Astrocyte (in vitro differentiated cells and primary cell): ENCODE measurements around the gene MRPL16. TPM values are rescaled to one million over a fixed set of nuclear protein-coding genes. Genes with fewer than 3 reads are reported as not detected.

Experiments used
- DNase-seq: peaks from one replicate; pipeline ENCODE4 v3.0.0-alpha.2; 2010; ENCODE audit warnings: low read depth
- FAIRE-seq: peaks from 2 replicates; lab custom pipeline; 2011; peaks lifted over from hg19 to GRCh38; lab: Jason Lieb, UNC
- H2AFZ ChIP-seq: 2 replicates; pipeline ENCODE4 v1.6.0; 2012; ENCODE audit warnings: low read depth, low read length, inconsistent platforms
- H3K27ac ChIP-seq: 2 replicates; pipeline ENCODE4 v1.5.1; 2011; ENCODE audit warnings: low read depth, low read length, inconsistent platforms
- H3K27me3 ChIP-seq: 2 replicates; pipeline ENCODE4 v1.6.0; 2011; ENCODE audit warnings: low read length, inconsistent platforms; ENCODE audit not compliant: insufficient read depth
- H3K36me3 ChIP-seq: 2 replicates; pipeline ENCODE4 v1.5.1; 2011; ENCODE audit warnings: low read length, inconsistent platforms; ENCODE audit not compliant: insufficient read depth
- H3K4me1 ChIP-seq: 2 replicates; pipeline ENCODE4 v1.5.1; 2011; ENCODE audit warnings: low read length, inconsistent platforms; ENCODE audit not compliant: insufficient read depth
- H3K4me2 ChIP-seq: 2 replicates; pipeline ENCODE4 v1.6.0; 2012; ENCODE audit warnings: low read length, inconsistent platforms
- H3K4me3 ChIP-seq: 2 replicates; pipeline ENCODE4 v1.5.1; 2011; ENCODE audit warnings: low read depth, mild to moderate bottlenecking, low read length, inconsistent platforms; ENCODE audit not compliant: insufficient read depth
- H3K79me2 ChIP-seq: 2 replicates; pipeline ENCODE4 v1.6.0; 2012; ENCODE audit warnings: mild to moderate bottlenecking, low read length, inconsistent platforms; ENCODE audit not compliant: insufficient read depth
- H3K9ac ChIP-seq: 2 replicates; pipeline ENCODE4 v1.6.0; 2012; ENCODE audit warnings: mild to moderate bottlenecking, low read length, inconsistent platforms
- H3K9me3 ChIP-seq: 2 replicates; pipeline ENCODE4 v1.5.1; 2012; ENCODE audit warnings: low read depth, mild to moderate bottlenecking, low read length, inconsistent platforms; ENCODE audit not compliant: insufficient read depth
- H4K20me1 ChIP-seq: 2 replicates; pipeline ENCODE4 v1.6.0; 2012; ENCODE audit warnings: low read length, inconsistent platforms; ENCODE audit not compliant: insufficient read depth
- H3K27ac Mint-ChIP-seq: one replicate; pipeline ENCODE4 v1.8.0; 2021; ENCODE audit warnings: mild to moderate bottlenecking, mixed read lengths; ENCODE audit not compliant: unreplicated experiment
- H3K27me3 Mint-ChIP-seq: one replicate; pipeline ENCODE4 v1.8.0; 2021; ENCODE audit warnings: low read depth, mixed read lengths; ENCODE audit not compliant: unreplicated experiment
- H3K36me3 Mint-ChIP-seq: one replicate; pipeline ENCODE4 v1.8.0; 2021; ENCODE audit warnings: low read depth, mixed read lengths; ENCODE audit not compliant: unreplicated experiment
- H3K4me1 Mint-ChIP-seq: one replicate; pipeline ENCODE4 v1.8.0; 2021; ENCODE audit warnings: low read depth, mixed read lengths; ENCODE audit not compliant: unreplicated experiment
- H3K4me3 Mint-ChIP-seq: one replicate; pipeline ENCODE4 v1.8.0; 2021; ENCODE audit warnings: mild to moderate bottlenecking, moderate library complexity, mixed read lengths; ENCODE audit not compliant: unreplicated experiment
- H3K9me3 Mint-ChIP-seq: one replicate; pipeline ENCODE4 v1.8.0; 2021; ENCODE audit warnings: mild to moderate bottlenecking, mixed read lengths; ENCODE audit not compliant: unreplicated experiment
- EZH2 ChIP-seq: IDR thresholded peaks from 2 replicates; pipeline ENCODE4 v1.6.1; 2012; ENCODE audit warnings: mild to moderate bottlenecking, low read length, inconsistent platforms; ENCODE audit not compliant: insufficient read depth
- total RNA-seq: library from RNA; stranded (reverse); gene quantifications from 2 replicates; pipeline ENCODE4 v1.2.1, GENCODE V29; 2021
- TF ChIP-seq, protein P1 (sequence below): IDR thresholded peaks from 2 replicates; pipeline ENCODE4 v1.5.1; 2011; ENCODE audit warnings: low read depth, mild to moderate bottlenecking, inconsistent platforms, low read length, moderate library complexity; ENCODE audit not compliant: insufficient read depth

The MRPL16 gene
- total RNA-seq, 1 donor from 2014 or later: 29.7 TPM

DNA sequence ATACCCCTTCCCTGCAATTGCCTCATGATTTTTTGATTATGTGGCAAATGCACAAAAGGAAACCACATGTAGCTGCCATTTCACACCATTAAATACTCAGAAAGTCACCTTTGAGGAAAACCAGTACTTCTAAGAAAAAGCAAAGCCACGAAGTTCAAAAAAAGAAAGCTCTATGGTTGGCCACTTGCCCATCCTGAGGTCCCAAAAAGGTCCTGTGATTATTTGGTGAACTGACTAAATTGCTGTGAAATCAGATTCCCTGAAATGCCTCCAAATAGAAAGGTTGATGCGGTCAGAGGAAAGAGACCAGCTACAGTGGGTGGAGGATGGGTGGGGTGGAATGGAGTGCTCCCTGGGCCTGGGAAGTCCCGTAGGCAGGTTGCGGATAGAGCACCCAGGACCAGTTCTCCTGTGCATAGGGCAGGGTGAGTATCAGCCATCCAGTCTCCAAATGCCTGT is 26.9 kb downstream of the MRPL16 start:
- H3K27me3 ChIP-seq: no peaks in the 10 kb centered on the region
- DNase-seq (no peak), FAIRE-seq (no peak)
- H3K36me3 ChIP-seq: no peaks in the 10 kb centered on the region
- H3K36me3 Mint-ChIP-seq: peaks cover 18% of the 10 kb centered on the region
- no peak overlapping the region for H2AFZ ChIP-seq
- H3K4me2 ChIP-seq: no peak overlapping the region
- H3K9me3 ChIP-seq: no peaks in the 10 kb centered on the region
- H3K27ac ChIP-seq: no peak overlapping the region
- no peaks in the 10 kb centered on the region for H3K27me3 Mint-ChIP-seq
- no peak overlapping the region for H3K4me3 Mint-ChIP-seq
- H3K4me1 Mint-ChIP-seq: peaks cover 30% of the 10 kb centered on the region
- H3K27ac Mint-ChIP-seq: no peak overlapping the region
- H3K79me2 ChIP-seq: no peaks in the 10 kb centered on the region
- no peak overlapping the region for H3K9ac ChIP-seq
- TF ChIP-seq, protein P1, sequence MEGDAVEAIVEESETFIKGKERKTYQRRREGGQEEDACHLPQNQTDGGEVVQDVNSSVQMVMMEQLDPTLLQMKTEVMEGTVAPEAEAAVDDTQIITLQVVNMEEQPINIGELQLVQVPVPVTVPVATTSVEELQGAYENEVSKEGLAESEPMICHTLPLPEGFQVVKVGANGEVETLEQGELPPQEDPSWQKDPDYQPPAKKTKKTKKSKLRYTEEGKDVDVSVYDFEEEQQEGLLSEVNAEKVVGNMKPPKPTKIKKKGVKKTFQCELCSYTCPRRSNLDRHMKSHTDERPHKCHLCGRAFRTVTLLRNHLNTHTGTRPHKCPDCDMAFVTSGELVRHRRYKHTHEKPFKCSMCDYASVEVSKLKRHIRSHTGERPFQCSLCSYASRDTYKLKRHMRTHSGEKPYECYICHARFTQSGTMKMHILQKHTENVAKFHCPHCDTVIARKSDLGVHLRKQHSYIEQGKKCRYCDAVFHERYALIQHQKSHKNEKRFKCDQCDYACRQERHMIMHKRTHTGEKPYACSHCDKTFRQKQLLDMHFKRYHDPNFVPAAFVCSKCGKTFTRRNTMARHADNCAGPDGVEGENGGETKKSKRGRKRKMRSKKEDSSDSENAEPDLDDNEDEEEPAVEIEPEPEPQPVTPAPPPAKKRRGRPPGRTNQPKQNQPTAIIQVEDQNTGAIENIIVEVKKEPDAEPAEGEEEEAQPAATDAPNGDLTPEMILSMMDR: no peak
- TF ChIP-seq EZH2: no peak
- H3K9me3 Mint-ChIP-seq: peaks cover 3% of the 10 kb centered on the region
- no peak overlapping the region for H3K4me3 ChIP-seq
- no peaks in the 10 kb centered on the region for H4K20me1 ChIP-seq
- peaks cover 22% of the 10 kb centered on the region for H3K4me1 ChIP-seq

DNA sequence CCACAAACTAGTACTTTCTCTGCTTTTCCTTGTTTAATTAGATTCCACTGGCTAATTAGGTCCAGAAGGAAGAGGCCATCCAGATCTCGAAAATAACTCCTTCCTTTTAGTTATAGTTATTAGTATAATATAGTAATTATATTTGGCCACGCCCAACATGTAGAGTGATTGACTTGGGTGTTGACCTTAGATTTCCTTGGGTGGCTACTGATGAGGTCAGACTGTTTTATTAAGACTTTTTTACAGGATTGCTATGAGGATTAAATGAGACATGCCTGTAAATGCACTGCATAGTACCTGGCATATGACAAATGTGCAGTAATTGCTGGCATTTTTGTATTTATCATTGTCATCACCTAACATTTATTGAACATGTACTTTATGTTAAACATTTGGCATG is 28.5 kb downstream of the MRPL16 start:
- Histone ChIP-seq H3K4me3 (no peak overlapping the region), H3K79me2 (no peaks in the 10 kb centered on the region), H3K4me2 (no peak overlapping the region), H3K4me1 (peaks cover 11% of the 10 kb centered on the region), H3K9ac (no peak overlapping the region), H3K9me3 (no peaks in the 10 kb centered on the region), H3K27ac (no peak overlapping the region), H4K20me1 (peaks cover 7% of the 10 kb centered on the region), H3K27me3 (no peaks in the 10 kb centered on the region), H3K36me3 (no peaks in the 10 kb centered on the region), H2AFZ (no peak overlapping the region)
- Mint-ChIP-seq H3K27me3 (no peaks in the 10 kb centered on the region), H3K4me3 (no peak overlapping the region), H3K9me3 (peaks cover 3% of the 10 kb centered on the region), H3K36me3 (peaks cover 17% of the 10 kb centered on the region), H3K27ac (no peak overlapping the region), H3K4me1 (peaks cover 29% of the 10 kb centered on the region)
- TF ChIP-seq, protein P1: no peak
- TF ChIP-seq EZH2: no peak
- FAIRE-seq: no peak
- no peak for DNase-seq

DNA sequence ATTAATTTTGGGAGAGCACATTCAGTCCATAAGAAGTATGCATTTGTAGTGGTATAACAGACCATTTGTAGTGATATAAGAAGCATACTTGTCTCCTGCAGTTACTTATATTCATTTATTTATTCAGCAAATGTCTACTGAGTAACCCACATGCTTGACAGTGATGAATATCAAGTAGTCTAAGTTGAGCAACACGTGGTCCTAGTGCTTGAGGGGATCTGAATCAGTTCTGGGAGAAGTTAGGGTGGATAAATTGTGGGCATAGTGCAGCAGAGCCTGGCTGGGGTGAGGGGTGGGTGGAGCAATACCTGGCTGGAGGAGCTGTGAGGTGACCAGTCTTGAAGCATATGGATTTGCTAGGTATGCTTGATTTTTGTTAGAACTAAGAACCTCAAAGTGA is 31.1 kb downstream of the MRPL16 start:
- Histone ChIP-seq H2AFZ (no peak overlapping the region), H3K79me2 (no peaks in the 10 kb centered on the region), H4K20me1 (peaks cover 7% of the 10 kb centered on the region), H3K27ac (no peak overlapping the region), H3K4me3 (no peak overlapping the region), H3K4me2 (no peak overlapping the region), H3K9me3 (no peaks in the 10 kb centered on the region), H3K9ac (no peak overlapping the region), H3K4me1 (peaks cover 15% of the 10 kb centered on the region), H3K36me3 (peaks cover 2% of the 10 kb centered on the region), H3K27me3 (no peaks in the 10 kb centered on the region)
- DNase-seq (no peak), FAIRE-seq (no peak)
- Mint-ChIP-seq H3K4me3 (no peak overlapping the region), H3K27me3 (no peaks in the 10 kb centered on the region), H3K36me3 (peaks cover 24% of the 10 kb centered on the region), H3K9me3 (peaks cover 1% of the 10 kb centered on the region), H3K27ac (no peak overlapping the region), H3K4me1 (peaks cover 33% of the 10 kb centered on the region)
- TF ChIP-seq, protein P1: no peak
- TF ChIP-seq EZH2: no peak
